ENCODE data around the gene MRAP2.
"Not testable (repeated sequence)": the region's sequence is repeated elsewhere in the genome, so short reads cannot be mapped to it uniquely, and the experiment has no call there.

MRAP2 gene

DNA sequence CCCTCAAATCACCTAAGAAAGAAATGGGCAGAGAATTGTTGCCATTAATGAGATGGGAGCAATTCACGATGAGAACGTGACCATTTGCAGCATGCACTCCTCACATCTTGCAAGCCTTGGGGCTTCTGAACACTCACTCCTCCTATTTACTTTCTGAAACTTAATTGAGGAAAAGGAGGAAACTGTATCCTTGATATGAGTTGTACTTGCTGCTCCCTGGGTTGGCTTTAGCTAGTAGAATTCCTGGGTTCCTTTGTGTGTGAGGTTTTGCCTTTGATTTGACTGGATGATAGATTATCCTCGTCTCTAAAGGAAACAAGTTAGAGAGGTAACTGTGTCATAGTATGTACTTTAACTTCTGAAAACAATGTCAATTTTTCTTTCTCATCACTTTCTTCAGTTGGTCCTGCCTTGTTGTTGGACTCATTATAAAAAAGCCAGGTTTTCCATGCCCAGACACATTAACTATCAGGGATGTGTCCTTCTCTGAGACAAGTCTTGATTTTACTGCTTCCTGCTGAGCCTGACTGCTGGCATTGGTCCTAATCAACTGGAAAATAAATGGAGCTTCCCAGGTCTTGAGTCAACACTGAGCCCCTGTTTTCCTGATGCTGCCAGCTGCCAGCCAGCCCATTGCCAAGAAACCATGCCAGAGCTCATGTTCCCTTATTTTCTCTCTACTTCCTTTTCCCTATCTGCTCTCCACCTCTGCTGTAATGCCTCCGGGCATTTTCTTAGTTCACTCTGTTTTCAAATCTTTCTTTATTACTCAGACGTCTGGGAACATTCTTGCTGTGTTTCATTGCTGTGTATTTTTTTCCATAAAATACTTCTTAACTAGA lies 6.0 kb upstream of the MRAP2 start:
- in situ Hi-C loops (cut with HindIII; ENCODE audit: low sequenced_read_pairs) = no loop called here

DNA sequence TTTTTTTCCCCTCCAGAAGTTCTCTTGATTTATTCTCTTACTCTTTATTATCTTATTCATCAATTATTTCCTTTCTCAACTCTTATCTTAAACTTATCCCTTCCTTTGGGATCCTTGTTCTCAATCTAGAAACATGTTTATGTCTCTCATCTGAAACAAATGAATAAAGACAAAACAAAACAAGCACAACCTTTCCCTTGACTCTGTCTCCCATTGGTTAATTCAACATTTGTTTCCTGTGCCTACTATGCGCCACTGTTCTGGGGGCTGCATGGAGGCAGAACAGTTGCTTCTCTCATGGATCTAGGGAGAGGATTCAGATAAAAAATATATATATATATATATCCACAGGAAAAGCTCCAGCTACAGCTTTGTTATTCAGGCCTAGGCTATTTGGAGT lies 5.2 kb upstream of the MRAP2 start:
- in situ Hi-C loops (cut with HindIII; ENCODE audit: low sequenced_read_pairs) = no loop called here

DNA sequence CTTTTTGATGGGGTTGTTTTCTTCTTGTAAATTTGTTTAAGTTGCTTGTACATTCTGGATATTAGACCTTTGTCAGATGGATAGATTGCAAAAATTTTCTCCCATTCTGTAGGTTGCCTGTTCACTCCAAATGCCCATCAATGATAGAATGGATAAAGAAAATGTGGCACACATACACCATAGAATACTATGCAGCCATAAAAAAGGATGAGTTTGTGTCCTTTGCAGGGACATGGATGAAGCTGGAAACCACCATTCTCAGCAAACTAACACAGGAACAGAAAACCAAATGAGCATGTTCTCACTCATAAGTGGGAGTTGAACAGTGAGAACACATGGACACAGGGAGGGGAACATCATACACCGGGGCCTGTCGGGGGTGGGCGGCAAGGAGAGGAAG lies 1.6 kb upstream of the MRAP2 start:
- in situ Hi-C loops (cut with HindIII; ENCODE audit: low sequenced_read_pairs) = not testable (repeated sequence)

DNA sequence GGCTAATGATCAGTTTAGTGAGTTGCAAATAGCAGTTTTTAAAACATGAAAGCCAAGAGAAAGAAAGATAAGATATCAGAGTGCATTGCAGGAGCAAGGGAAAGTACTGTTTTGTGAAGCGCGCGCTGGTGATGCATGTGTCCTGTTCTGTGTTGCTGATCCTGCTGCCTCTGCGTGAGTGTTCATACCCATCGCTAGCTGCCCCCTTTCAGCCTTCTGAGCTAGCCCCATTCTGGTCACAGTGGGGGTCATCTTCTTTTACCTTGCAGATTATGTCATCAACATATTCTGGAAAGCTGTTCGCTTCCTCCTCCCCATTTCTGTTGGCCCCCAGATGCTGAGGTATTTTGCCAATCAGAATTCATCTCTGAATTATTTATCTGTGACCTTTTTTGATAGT lies 1.9 kb downstream of the MRAP2 start:
- in situ Hi-C loops (cut with HindIII; ENCODE audit: low sequenced_read_pairs) = no loop called here

DNA sequence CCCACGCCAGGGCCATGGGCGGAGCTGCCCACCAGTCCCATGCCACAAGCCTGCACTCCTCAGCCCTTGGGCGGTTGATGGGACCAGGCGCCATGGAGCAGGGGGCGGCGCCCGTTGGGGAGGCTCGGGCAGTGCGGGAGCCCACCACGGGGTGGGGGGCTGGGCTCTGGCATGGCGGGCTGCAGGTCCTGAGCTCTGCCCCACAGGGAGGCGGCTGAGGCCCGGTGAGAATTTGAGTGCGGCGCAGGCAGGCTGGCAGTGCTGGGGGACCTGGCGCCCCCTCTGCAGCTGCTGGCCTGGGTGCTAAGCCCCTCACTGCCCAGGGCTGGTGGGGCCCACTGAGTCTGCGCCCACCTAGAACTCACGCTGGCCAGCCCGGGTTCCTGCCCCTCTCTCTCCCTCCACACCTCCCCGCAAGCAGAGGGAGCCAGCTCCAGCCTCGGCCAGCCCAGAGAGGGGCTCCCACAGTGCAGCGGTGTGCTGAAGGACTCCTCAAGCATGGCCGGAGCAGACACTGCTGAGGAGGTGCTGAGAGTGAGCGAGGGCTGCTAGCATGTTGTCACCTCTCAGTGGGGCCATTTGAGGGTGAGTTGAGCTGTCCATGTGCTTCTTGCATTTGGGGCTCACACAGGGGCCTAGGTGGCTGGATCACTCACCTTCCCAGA lies 4.0 kb downstream of the MRAP2 start:
- in situ Hi-C loops (cut with HindIII; ENCODE audit: low sequenced_read_pairs) = no loop called here

DNA sequence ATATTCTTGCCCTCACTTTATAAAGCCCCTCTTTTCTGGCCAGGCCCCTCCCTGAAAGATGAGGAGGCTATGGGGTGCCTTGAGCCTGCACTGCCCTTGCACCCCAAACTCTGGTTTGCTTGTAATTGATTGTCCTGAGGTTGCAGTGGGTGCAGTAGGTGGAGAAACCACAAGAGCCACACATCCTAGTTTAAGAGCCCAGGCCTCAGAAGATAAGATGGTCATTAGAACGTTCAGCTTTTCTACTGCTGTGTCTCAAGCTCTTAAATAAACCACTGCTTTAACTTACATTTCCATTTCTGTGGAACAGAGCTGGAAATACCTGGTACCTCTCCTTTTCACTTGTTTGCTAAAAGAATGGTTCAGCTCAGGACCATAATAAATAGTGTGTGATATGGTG lies 9.0 kb downstream of the MRAP2 start:
- in situ Hi-C loops (cut with HindIII; ENCODE audit: low sequenced_read_pairs) = no loop called here

DNA sequence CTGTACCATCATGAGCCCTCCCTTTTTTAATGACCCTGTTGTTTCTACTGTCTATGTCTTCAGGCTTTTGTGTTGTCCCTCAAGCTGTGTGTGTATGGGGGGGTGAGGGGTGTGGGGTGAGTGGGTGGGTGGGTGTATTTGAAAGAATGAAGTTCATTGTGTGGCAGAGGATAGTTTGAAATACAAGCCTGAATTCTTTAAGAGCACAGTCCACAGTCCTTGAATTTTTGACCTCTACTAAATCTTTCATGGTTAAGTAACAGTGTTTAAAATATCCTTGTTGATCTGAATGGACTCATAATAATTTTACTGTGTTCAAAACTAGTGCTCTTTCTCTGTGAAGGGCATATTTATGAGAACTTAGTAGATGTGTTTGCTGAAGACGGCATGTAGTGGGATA lies 10.0 kb downstream of the MRAP2 start:
- in situ Hi-C loops (cut with HindIII; ENCODE audit: low sequenced_read_pairs) = no loop called here

DNA sequence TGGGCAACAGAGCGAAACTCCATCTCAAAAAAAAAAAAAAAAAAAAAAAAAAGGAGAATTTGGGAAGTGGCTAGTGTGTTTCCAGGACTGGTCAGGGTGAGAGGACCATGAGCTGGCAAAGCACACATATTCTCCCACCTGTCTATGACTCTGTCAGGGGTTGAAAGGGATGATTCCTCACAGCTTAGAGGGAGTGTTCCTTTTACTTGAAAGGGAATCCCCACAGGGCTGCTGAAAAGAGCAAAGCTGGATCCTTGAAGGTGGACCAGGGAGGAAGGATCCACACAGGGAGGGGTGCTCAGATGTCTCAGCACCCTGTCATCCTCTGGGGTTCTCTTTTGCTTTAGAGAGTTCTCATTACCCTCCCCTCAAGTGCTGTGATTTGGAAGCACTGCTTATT lies 13.2 kb downstream of the MRAP2 start:
- in situ Hi-C loops (cut with HindIII; ENCODE audit: low sequenced_read_pairs) = no loop called here

DNA sequence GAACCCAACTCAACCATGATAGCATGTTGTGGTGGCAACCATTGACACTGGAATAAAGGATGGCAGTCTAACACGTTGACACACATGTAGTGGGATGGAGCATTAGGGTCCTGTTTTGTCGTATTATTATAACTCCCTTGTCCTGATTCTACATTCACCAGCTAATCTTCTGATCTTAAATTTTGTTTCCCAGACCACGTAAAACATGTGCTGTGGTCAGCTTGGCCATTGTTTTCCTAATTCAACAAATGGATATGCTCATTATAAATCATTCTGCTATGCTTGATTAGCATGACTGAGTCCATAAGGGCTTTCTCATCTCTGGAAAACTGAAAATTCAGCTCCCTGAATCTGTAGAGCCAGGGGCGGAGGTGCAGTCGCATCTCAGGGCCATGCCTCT lies 15.0 kb downstream of the MRAP2 start:
- in situ Hi-C loops (cut with HindIII; ENCODE audit: low sequenced_read_pairs) = no loop called here

DNA sequence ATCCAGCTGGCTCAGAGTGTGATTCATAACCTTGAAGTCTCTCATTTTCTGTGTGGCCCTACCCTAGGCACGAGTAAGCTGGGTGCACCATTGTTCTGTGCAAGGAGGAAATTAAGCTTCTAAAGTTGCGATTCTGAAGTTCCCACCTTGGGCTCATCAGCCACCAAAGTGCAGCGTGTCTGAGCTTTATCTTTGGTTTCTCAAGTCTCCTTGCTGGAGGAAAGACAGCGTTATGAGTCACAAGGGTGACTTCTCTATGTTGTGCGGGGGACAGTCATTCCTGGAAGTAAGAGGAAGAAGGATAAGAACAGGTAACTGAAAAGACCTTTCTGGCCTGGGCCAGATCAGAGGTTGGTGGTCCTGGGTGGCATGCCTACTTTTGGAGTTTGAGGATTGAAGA lies 16.8 kb downstream of the MRAP2 start:
- in situ Hi-C loops (cut with HindIII; ENCODE audit: low sequenced_read_pairs) = no loop called here

DNA sequence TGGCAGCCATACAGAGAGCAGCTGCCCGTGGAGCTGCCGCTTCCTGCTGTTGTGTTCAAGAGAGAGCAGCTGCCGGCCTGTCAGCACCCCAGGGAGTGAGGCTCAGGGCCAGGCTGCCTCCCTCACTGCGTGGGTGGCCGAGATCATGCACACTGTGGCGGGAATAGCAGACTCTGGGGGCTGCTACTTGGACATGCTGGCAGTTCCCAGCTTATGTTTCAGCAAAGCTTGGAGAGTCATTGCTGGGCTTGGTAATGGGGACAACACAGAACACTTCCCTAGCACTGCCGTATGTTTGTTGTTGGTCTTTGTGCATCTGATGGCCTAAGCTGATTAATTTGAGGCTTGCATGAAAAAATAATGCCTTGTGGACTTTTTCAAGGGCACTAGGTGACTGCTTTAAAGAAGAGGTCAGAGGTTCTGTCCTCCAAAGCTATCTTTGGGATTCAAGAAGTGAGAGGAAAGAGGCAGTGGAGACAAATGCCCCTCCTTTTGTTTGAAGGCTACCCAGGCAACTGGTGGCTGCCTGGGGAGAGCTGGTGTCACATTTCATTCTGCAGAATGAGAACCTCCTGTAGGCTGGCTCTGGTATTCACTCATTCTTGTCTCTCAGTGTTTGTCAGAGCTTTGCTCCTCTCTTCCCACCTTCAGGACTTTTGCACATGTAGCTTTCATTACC lies 18.8 kb downstream of the MRAP2 start:
- in situ Hi-C loops (cut with HindIII; ENCODE audit: low sequenced_read_pairs) = no loop called here

DNA sequence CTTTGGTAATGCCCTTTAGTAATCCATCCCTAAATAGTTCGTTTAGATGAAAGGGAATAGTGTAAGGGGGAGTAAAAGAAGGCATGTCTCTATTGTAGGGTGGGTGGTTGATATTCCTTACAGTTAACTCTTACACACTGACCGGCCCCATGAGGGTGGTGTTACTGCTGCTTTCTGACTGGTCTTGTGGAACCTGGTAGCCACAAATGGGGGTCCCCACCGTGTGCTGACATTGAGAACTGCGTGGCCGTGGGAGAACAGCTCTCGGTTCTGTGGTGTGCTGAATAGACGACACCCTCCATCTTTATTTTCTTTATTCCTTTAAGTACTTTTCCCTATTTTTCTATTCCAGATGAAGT lies 19.3 kb downstream of the MRAP2 start:
- in situ Hi-C loops (cut with HindIII; ENCODE audit: low sequenced_read_pairs) = no loop called here

DNA sequence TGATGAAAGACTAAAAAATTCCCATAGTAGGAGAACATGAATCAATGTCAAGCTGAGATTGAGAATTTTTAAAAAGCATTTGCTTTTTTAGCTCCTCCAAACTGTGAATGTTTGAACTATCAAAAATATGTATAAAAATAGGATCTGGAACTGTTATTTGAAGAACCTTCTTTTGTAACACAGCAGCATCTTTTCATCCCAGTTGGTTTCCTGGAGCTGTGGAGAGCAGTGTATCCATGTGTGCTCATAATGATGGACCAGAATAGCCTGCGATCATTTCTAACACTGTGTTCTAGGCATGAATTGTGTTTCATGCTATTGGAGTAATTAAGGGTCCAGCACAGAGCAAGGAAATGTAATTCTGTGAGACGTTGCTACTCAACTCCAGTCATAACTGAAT lies 22.1 kb downstream of the MRAP2 start:
- in situ Hi-C loops (cut with HindIII; ENCODE audit: low sequenced_read_pairs) = no loop called here

DNA sequence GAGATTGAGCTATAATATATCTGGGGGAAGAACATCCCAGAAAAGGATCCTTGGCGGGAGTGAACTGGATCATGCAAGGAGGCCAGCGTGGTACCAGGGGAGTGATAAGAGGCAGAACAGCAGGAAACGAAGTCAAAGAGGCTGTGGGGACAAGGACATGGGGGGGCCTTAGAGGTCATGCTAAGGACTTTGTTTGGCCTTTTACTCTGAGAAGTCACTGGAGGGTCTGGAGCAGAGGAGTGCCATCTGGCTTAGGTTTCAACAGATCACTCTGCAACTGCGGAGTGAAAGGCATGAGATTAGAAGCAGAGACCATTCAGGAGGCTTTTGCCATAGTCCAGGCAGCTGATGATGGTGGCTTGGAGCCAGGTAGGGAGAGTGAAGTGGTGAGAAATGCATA lies 24.3 kb downstream of the MRAP2 start:
- in situ Hi-C loops (cut with HindIII; ENCODE audit: low sequenced_read_pairs) = no loop called here

DNA sequence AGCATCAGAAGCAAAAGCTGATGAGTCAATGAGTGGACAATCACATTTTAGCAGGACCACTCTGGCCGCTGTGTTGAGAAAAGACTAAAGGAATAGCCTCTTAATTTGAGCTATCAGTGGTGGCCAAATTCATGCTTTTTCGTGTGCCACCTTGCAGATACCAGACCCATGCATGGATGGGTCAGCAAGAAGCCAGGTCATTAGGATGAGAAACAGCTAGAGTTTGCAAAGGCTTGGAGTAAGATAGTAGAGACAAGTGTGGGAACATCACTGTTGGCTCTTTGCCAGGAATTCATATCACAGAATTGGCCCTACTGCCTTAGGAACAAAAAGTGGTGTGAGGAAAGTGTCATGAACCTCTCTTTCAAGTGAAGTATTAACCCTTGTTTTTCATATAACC lies 25.5 kb downstream of the MRAP2 start:
- in situ Hi-C loops (cut with HindIII; ENCODE audit: low sequenced_read_pairs) = no loop called here

DNA sequence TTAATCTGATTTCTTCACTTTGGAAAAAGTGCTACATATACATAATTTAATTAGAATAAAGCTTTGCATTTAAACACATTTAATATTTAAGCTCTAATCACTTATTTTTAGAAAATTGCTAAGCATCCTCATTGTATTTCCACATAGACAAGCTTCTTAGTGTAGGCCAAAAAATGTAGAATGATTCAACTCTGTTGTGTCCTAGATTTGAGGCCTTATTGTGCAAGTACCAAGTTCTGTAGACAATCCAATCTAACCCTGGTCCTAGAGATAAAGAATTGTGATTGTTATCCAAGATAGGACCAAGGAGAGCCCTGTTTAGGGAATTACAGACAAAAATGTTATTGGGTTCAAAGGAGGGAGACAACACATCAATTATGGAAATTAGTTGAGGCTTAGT lies 27.6 kb downstream of the MRAP2 start:
- in situ Hi-C loops (cut with HindIII; ENCODE audit: low sequenced_read_pairs) = no loop called here

DNA sequence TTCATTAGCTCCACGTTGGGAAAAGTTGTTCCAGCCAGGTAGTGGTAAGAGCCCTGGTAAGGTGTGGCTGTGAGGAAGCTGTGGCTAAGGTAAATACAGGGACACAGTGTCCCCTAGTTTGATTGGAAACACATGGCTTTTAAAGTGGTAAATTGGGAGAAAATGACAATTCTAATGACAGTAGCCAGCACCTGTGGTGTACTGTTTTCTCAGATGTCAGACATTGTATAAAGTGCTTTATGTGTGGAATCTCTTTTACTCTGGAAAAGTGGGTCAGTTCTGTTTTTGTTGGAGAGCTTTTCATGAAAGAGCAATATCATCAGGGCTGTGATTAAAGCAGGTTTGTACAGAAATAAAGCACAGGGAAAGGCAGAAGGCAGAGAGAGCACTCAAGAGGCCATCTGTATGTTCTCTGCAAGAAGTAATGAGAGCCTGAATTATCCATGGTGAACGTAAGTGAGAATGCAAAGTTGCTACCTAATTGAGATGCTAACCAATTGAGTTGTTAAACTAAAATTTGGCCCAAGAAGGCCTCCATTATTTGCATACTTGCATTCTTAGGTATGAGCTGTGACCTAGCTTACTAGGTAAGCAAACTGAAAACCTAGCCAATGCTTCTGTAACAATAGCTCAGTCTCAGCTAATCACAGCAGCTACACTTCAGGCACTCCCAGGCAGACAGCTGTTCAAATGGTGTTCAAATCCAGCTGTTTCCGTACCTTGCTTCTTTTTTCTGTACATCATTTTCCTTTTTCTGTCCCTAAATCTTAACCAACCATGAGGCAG lies 28.2 kb downstream of the MRAP2 start:
- in situ Hi-C loops (cut with HindIII; ENCODE audit: low sequenced_read_pairs) = no loop called here

DNA sequence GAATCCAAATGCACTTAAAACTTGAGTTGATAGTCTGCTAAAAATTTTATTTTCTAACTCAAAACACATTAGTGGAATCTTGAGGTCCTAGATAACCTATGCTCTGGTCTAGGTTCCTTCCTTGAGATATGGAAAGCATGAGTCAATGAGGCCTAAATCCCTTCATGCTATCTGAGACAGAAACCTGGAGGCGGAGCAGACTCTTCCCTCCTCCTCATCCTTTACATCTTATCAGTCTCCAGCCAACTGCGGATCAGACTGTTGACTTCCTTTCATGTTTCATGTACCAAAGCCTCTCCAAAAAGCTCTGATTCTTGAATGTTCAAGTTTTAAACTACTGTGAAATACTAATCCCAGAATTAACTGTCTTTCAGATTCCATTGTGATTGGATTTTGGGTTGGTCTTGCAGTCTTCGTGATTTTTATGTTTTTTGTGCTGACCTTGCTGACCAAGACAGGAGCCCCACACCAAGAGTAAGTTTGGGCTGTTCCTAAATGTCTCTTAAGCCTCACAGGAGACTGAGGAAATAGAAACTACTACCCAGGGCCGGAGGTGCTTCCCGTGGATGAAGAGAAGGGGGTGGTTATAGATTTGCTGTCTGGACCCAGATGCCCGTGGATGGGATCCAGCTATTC lies 29.1 kb downstream of the MRAP2 start:
- in situ Hi-C loops (cut with HindIII; ENCODE audit: low sequenced_read_pairs) = no loop called here

DNA sequence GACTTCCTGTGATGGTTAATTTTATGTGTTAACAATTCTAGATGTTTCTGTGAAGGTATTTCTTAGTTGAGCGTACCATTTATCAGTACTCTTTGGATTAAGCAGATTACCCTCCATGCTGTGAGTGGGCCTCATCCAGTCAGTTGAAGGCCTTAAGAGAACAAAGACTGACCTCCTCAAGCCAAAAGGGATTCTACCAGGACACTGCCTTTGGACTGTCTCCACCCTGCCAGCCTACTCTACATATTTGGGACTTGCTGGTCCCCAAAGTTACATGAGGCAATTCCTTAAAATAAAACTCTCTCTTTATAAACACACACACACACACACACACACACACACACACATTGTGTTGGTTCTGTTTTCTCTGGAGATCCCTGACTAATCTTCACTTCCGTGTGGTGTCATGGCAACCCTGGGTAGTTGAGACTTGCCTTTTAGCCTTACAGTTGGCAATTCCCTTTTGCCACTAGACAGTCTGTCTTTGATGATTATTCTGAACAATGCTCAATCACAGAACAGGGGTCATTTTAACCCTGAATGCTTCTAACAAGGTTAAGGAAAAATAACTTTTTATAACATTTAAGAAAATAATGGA lies 32.2 kb downstream of the MRAP2 start:
- in situ Hi-C loops (cut with HindIII; ENCODE audit: low sequenced_read_pairs) = no loop called here

DNA sequence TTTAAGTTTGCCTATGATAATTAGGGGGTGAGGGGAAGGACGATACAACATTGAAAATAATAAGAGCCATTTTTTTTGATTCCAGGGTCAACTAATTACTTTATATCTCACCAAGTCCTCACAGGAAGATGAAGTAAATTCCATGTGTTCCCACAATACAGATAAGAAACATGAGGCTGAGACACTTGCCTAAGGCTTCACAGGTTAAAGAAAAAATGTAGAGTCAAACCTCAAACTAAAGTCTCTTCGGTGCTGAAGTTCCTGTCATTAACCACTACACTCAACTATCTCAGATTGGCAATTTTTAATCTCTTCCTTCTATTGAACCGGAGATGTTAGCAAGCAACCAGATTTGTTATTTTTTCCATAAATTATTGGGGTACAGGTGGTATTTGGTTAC lies 33.0 kb downstream of the MRAP2 start:
- in situ Hi-C loops (cut with HindIII; ENCODE audit: low sequenced_read_pairs) = no loop called here

DNA sequence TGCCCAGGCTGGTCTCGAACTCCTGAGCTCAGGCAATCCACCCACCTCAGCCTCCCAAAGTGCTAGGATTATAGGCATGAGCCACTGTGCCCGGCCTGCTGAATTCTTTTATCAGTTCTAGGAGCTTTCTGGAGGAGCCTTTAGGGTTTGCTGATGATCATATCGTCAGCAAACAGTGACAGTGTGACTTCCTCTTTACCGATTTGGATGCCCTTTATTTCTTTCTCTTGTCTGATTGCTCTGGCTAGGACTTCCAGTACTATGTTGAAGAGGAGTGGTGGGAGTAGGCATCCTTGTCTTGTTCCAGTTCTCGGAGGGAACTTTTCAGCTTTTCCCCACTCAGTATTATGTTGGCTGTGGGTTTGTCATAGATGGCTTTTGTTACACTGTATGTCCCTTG lies 35.3 kb downstream of the MRAP2 start:
- in situ Hi-C loops (cut with HindIII; ENCODE audit: low sequenced_read_pairs) = not testable (repeated sequence)
